Ascending aorta (tissue), 2 donors: ENCODE measurements around the gene ONECUT1. TPM values are rescaled to one million over a fixed set of nuclear protein-coding genes. Genes with fewer than 3 reads are reported as not detected.

Experiments
- DNase-seq, 2 donors: peaks; one replicate each; pipeline ENCODE4 v3.0.0-alpha.2; 2019; ENCODE audit warnings: low spot score in 2 of 2
- H3K27ac ChIP-seq, 2 donors: fragments of 200-600 bp; sonication (generic); one replicate each; pipeline ENCODE4 v1.5.1; 2016 to 2017; ENCODE audit warnings: mild to moderate bottlenecking in 1 of 2
- H3K27me3 ChIP-seq: fragments of 200-600 bp; sonication (generic); one replicate; pipeline ENCODE4 v1.5.1; 2017
- H3K36me3 ChIP-seq, 2 donors: fragments of 200-600 bp; sonication (generic); one replicate each; pipeline ENCODE4 v1.5.1; 2016
- H3K4me1 ChIP-seq, 2 donors: fragments of 200-600 bp; sonication (generic); one replicate each; pipeline ENCODE4 v1.5.1; 2016 to 2017; ENCODE audit warnings: mild to moderate bottlenecking in 1 of 2
- H3K4me3 ChIP-seq, 2 donors: fragments of 200-600 bp; sonication (generic); one replicate each; pipeline ENCODE4 v1.5.1; 2016 to 2017; ENCODE audit warnings: mild to moderate bottlenecking in 1 of 2
- H3K9me3 ChIP-seq, 2 donors: fragments of 200-600 bp; sonication (generic); one replicate each; pipeline ENCODE4 v1.5.1; 2016
- CTCF ChIP-seq, 3 experiments: fragments of 200-600 bp in 2 of 3; fragments of 450-650 bp in 1 of 3; sonication (generic) in 2 of 3; IDR thresholded peaks; one replicate each; pipeline ENCODE4 v1.5.1; 2016 to 2019; ENCODE audit warnings: antibody characterized with exemption in 3 of 3, mild to moderate bottlenecking in 1 of 3, moderate library complexity in 1 of 3
- intact Hi-C: fragments of 100-400 bp; cut with DNase I; formaldehyde crosslinking; loops from one replicate; pipeline ENCODE4 v1.15.1; 2023
- total RNA-seq: library from RNA; depleted of rRNA; stranded (reverse); fragments of >200 nt; gene quantifications from one replicate; pipeline ENCODE4 v1.1.0, GENCODE V29; 2016

ONECUT1 gene
- total RNA-seq, 1 donor from 2014 or later: 1.5 TPM

GRCh38 chr15:52789008-52789600, 1.0 kb downstream of the ONECUT1 start:
- TF ChIP-seq CTCF (IDR thresholded peaks at IDR 0.05): no peak
- peak overlapping the region; percentile 49 to 68 for H3K4me3 ChIP-seq

GRCh38 chr15:52788099-52788986, 1.8 kb downstream of the ONECUT1 start:
- peaks cover 12 to 36% of the 10 kb centered on the region in 2 donors for H3K4me1 ChIP-seq
- H3K4me3 ChIP-seq: peak overlapping the region in 1 of 2 donors; percentile 68
- peaks cover 41% of the 10 kb centered on the region for H3K27me3 ChIP-seq
- no peaks in the 10 kb centered on the region for H3K36me3 ChIP-seq
- no peak for DNase-seq
- H3K27ac ChIP-seq: no peak overlapping the region
- no peak for TF ChIP-seq CTCF (IDR thresholded peaks at IDR 0.05)
- no peaks in the 10 kb centered on the region for H3K9me3 ChIP-seq
- intact Hi-C loops: loop anchor here (10.0 kb wide), 1 partner anchor 406 kb away; no protein-coding TSS in a partner anchor

More at GRCh38 chr15:52789008-52789600, 1.0 kb downstream of the ONECUT1 start:
- no peaks in the 10 kb centered on the region for H3K9me3 ChIP-seq
- no peaks in the 10 kb centered on the region for H3K36me3 ChIP-seq
- no peak overlapping the region for H3K27ac ChIP-seq
- intact Hi-C loops: loop anchor here (10.0 kb wide), 1 partner anchor 406 kb away; no protein-coding TSS in a partner anchor
- DNase-seq: no peak
- H3K4me1 ChIP-seq: peaks cover 12 to 33% of the 10 kb centered on the region in 2 donors
- H3K27me3 ChIP-seq: peaks cover 41% of the 10 kb centered on the region

- intact Hi-C loops: loop anchor here (10.0 kb wide), 1 partner anchor 407 kb away; no protein-coding TSS in a partner anchor
- no peak for TF ChIP-seq CTCF (IDR thresholded peaks at IDR 0.05)
- H3K4me1 ChIP-seq: peaks cover 12 to 36% of the 10 kb centered on the region in 2 donors
Measured at GRCh38 chr15:52787549-52788098, 2.5 kb downstream of the ONECUT1 start.

GRCh38 chr15:52787123-52787503, 3.0 kb downstream of the ONECUT1 start:
- Histone ChIP-seq H3K4me3 (no peak overlapping the region), H3K27ac (no peak overlapping the region), H3K9me3 (no peaks in the 10 kb centered on the region), H3K36me3 (no peaks in the 10 kb centered on the region), H3K4me1 (peaks cover 12 to 36% of the 10 kb centered on the region in 2 donors), H3K27me3 (peaks cover 41% of the 10 kb centered on the region)
- TF ChIP-seq CTCF (IDR thresholded peaks at IDR 0.05): no peak
- DNase-seq: no peak
- intact Hi-C loops: loop anchor here (10.0 kb wide), 1 partner anchor 408 kb away; no protein-coding TSS in a partner anchor

More at GRCh38 chr15:52787549-52788098, 2.5 kb downstream of the ONECUT1 start:
- Histone ChIP-seq H3K9me3 (no peaks in the 10 kb centered on the region), H3K36me3 (no peaks in the 10 kb centered on the region), H3K27ac (no peak overlapping the region), H3K27me3 (peaks cover 41% of the 10 kb centered on the region), H3K4me3 (no peak overlapping the region)
- DNase-seq: no peak

GRCh38 chr15:52786436-52787122, 3.6 kb downstream of the ONECUT1 start:
- H3K4me3 ChIP-seq: peak overlapping the region in 1 of 2 donors; percentile 2
- no peak for TF ChIP-seq CTCF (IDR thresholded peaks at IDR 0.05)
- DNase-seq: no peak
- no peaks in the 10 kb centered on the region for H3K36me3 ChIP-seq
- no peaks in the 10 kb centered on the region for H3K9me3 ChIP-seq
- peaks cover 12 to 36% of the 10 kb centered on the region in 2 donors for H3K4me1 ChIP-seq
- intact Hi-C loops: loop anchor here (10.0 kb wide), 1 partner anchor 408 kb away; no protein-coding TSS in a partner anchor
- H3K27me3 ChIP-seq: peaks cover 41% of the 10 kb centered on the region
- no peak overlapping the region for H3K27ac ChIP-seq
